HG03196 (cell line): ENCODE measurements around the gene CNTRL.
A peak's percentile ranks its signal among the peaks of the same experiment; 100 is the strongest.

Experiments used
- ATAC-seq: cut with Tn5 transposase; IDR thresholded peaks from one replicate; pipeline ENCODE4 v1.9.1; 2021; ENCODE audit not compliant: unreplicated experiment

Gene CNTRL

GRCh38 chr9:121199921-121200320 is 125.2 kb downstream of the CNTRL start:
- no peak for ATAC-seq

- no peak for ATAC-seq
These were observed 125.6 kb downstream of the CNTRL start for GRCh38 chr9:121200356-121200755.

- ATAC-seq: peak; percentile 23
These were observed 126.4 kb downstream of the CNTRL start for GRCh38 chr9:121201045-121201737.

- peak; percentile 87 for ATAC-seq
These were observed 127.2 kb downstream of the CNTRL start, which contains the start of gene RAB14 for GRCh38 chr9:121201738-121202533. TSS of gene RAB14 (minus strand) at chr9:121201869. CDS start at chr9:121193412, 8,457 bp downstream.

GRCh38 chr9:121204121-121204520 is 129.4 kb downstream of the CNTRL start:
- ATAC-seq: no peak

GRCh38 chr9:121204611-121205010 is 129.9 kb downstream of the CNTRL start:
- no peak for ATAC-seq

GRCh38 chr9:121206516-121207370 is 132.0 kb downstream of the CNTRL start:
- peak; percentile 27 for ATAC-seq

- peak; percentile 86 for ATAC-seq
These were observed 132.7 kb downstream of the CNTRL start for GRCh38 chr9:121207371-121207940.

- no peak for ATAC-seq
These were observed 135.8 kb downstream of the CNTRL start for GRCh38 chr9:121210536-121210935.

- ATAC-seq: peak; percentile 42
These were observed 138.5 kb downstream of the CNTRL start for GRCh38 chr9:121213136-121213806.

GRCh38 chr9:121214005-121214404 is 139.2 kb downstream of the CNTRL start:
- ATAC-seq: no peak

- ATAC-seq: no peak
These were observed 141.6 kb downstream of the CNTRL start for GRCh38 chr9:121216271-121216805.

GRCh38 chr9:121217609-121218292 is 143.0 kb downstream of the CNTRL start:
- peak; percentile 81 for ATAC-seq

- ATAC-seq: no peak
These were observed 143.7 kb downstream of the CNTRL start for GRCh38 chr9:121218357-121219027.

GRCh38 chr9:121219530-121219929 is 144.8 kb downstream of the CNTRL start:
- no peak for ATAC-seq

- no peak for ATAC-seq
These were observed 146.4 kb downstream of the CNTRL start for GRCh38 chr9:121220996-121221663.

GRCh38 chr9:121221664-121222055 is 146.9 kb downstream of the CNTRL start:
- ATAC-seq: no peak

- no peak for ATAC-seq
These were observed 147.9 kb downstream of the CNTRL start for GRCh38 chr9:121222524-121223171.
